HG03196 (cell line): ENCODE data around the gene TRIM72.
"Not testable (repeated sequence)": the region's sequence is repeated elsewhere in the genome, so short reads cannot be mapped to it uniquely, and the experiment has no call there.

Experiments used
- ATAC-seq: cut with Tn5 transposase; IDR thresholded peaks from one replicate; pipeline ENCODE4 v1.9.1; 2021; ENCODE audit not compliant: unreplicated experiment

The TRIM72 gene

GRCh38 chr16:31214708-31215286 is 878 bp downstream of the TRIM72 start:
- ATAC-seq = no peak

- no peak for ATAC-seq
Observed at GRCh38 chr16:31215287-31216162, 1.6 kb downstream of the TRIM72 start.

DNA sequence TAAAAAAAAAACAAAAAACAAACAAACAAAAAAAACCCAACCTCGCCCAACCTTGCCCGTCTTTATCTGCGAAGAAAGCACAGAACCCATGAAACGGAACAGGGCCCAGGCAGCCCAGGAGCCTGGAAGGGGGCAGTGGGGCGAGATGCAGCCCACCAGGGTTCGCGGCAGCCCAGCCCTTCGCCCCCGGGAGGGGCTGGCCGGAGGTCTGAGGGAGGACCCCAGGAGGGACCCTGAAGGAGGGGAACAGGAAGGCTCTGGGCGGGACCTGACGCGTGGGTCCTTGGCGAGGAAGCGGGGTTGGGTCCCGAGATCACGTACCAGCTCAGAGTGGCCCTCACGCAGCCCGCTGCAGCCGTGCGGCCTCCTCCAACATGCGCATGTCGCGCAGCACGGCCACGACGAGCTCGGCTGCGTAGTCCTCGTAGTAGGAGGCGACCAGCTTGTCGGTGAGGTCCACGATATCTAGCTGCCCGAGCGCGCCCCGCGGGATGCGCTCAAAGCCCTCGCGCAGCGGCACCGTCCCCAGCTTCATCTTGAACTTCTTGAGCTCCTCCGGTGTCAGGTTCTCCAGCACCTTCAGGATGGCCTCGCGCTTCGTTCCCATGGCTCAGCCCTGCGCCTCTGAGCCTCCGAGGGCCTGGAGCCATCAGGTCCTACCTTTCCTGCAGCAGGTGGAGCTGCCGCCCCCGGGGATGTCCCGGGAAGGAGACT is 2.7 kb downstream of the TRIM72 start, which contains the start of gene PYDC1:
Gene PYDC1, minus strand, starts transcription at position 714 of the 714 bp plus-strand sequence. Its CDS starts 107 bp downstream, at position 607.
- ATAC-seq = no peak

DNA sequence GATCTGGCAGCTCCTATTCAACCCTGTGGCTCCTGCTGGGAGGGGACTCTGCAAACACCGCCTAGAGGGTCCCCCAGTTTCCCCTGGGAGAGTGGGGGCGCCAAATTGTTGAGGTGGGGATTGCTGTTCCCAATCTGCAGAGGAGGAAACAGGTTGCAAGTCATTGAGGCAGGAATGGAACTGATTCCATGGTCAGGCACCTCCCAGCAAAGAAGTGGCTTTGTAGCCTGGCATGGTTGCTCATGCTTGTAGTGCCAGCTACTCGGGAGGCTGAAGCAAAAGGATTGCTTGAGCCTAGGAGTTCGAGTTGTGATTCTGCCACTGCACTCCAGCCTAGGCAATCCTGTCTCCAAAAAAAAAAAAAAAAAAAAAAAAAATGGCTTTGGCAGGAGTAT is 3.2 kb downstream of the TRIM72 start:
- no peak for ATAC-seq

- no peak for ATAC-seq
Observed at GRCh38 chr16:31219154-31219741, 5.3 kb downstream of the TRIM72 start.

- no peak for ATAC-seq
Observed at GRCh38 chr16:31221357-31222160, 7.6 kb downstream of the TRIM72 start.

DNA sequence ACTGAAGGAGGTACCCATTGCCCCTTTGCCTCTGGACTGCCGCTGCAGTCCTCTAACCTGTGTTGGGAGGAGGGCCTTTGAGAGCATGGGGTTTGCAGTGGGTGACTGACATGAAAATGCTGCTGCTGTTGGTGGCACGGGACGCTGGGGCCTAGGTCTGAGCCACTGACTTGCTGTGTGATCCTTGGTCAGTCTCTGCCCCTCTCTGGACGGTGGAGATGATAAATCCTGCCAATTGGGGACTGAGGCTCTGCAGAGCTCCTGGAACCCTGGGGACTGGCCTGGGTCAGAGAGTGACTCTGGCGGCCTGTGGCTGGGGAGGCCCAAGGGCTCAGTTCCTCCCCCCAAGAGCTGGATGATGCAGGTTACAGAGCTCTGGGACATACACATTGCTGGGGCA is 9.1 kb downstream of the TRIM72 start:
- ATAC-seq = no peak

- no peak for ATAC-seq
Observed at GRCh38 chr16:31224092-31224955, 10.4 kb downstream of the TRIM72 start.

DNA sequence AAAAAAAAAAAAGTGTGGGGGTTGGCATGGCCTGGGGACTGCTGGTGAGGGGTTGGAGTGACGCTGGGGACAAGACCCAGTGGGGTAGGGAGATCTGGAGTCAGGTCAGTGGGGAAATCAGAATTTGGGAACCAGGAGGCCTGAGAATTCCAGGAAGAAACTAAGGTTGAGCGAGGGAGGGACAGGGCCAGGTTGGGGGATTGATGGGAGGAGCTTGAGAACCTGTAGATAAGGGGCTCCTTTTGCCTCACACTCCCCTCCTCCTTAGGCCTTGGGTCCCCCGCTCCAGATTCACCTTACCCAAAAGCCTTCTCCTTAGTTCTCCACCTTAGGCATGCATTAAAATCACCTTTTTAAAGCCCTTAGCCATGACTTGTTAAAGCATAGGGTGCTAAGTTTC is 11.3 kb downstream of the TRIM72 start:
- no peak for ATAC-seq

DNA sequence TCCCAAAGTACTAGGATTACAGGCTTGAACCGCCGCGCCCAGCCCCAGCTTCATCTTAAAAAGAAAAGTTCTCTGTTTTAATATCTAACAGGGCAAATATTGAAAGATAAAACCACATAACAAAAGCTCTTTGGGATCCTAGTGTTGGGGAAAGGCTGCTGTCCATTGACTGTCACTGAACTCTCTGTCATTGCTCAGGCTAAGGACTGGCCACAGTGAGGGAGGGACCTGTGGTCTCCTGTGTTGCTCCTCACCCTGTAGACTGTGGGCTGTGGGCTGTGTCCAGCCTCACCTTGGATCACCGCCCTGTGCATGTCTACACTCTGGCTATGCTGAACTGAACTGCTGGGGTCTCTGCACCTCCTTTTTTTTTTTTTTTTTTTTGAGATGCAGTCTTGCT is 14.3 kb downstream of the TRIM72 start:
- no peak for ATAC-seq

DNA sequence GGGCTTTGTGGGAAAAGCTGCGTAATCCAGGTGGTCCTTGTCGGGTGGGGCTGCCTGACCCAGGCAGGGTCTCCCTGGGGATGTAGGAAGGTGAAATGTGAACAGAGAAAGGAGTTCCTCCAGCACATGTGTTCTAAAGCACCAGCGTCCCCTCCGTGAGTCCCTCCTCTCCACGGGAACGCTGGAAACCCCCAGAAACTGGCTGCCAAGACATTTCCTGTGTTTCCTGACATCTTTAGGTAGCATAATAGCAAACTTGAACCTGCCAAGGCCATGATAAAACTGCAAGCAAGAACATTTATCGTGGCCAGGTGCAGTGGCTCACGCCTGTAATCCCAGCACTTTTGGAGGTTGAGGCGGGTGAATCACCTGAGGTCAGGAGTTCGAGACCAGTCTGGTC is 15.6 kb downstream of the TRIM72 start:
- no peak for ATAC-seq

DNA sequence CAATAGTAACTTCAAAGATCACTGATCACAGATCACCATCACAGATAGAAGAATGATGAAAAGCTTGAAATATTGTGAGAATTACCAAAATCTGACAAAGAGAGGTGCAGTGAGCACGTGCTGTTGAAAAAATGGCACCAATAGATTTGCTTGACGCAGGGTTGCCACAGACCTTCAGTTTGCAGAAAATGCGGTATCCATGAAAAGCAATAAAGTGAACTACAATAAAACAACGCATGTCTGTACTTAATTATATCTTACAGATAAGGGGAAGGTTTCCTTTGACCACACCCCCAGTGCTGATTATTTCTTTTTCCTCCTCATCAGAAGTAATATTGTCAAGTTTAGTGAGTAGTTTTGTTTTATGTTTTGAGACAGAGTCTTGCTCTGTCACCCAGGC is 24.1 kb downstream of the TRIM72 start:
- ATAC-seq = no peak

DNA sequence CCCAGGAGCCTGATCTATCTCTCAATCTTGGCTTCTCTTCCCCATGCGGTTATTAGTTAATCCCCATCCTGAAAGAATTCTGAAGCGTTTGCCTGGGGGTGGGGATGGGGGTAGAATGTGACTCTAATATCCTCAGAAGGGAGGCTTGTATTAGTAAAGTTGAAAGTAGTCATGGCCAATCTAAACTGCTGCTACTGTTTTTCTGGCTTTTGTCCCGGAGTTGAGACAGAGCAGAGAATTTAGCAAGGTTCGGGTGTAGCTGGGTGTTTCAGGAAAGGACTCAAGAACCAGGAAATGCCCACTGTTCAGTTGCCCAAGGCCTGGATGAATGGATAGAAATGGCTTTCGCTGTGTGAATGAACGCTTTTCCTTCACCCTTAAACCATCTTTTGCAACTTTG is 28.3 kb downstream of the TRIM72 start:
- no peak for ATAC-seq

GRCh38 chr16:31243734-31244670 is 30.1 kb downstream of the TRIM72 start:
- no peak for ATAC-seq

GRCh38 chr16:31245598-31245997 is 31.7 kb downstream of the TRIM72 start:
- ATAC-seq = not testable (repeated sequence)

- no peak for ATAC-seq
Observed at GRCh38 chr16:31246296-31246695, 32.4 kb downstream of the TRIM72 start.

DNA sequence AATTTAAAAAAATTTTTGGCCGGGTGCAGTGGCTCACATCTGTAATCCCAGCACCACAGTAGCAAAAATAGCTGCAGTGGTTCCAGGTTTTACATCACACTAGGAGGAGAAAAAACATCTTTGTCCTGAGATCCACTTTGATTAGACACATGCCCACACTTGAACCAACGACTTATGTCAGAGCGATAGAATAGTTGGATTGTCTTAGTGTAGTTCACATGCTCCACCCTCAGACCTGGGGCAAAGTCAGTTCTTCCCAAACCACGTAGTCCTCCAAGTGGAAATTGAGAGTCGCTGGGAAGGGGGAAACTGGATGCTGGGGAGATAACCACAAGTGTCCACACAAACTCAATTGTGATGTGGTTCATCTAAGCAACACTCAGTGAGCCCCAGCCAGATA is 34.4 kb downstream of the TRIM72 start:
- ATAC-seq = no peak

DNA sequence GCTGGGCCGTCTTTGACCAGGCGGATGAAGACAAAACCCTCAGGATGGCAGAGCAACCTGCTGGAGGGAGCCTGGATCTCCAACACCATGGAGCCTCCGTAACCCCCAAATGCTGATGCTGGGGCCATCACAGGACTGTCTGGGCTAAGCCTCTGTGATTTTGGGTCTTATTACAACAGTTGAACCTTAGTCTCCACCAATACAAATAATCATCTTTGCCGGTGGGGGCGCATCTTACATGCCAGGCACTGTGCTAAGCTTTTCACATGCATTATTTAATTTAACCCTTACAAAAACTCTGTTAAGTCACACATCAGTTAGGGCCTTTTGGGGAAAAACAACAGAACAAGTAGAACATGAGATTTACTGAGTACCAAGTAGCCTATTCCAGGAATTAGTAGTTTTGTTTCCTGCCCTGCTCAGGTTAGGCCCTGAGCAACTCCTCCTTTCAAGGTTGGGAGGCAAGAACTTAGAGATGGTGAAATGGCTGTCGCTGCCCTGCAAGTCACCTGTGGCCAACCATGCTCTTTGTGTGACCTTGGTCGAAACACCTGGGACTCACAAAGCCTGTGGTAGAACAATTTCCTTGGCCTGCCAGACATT is 37.0 kb downstream of the TRIM72 start:
- no peak for ATAC-seq
